NB4 (cell line): ENCODE data around the gene FAM53B.
"Not testable (repeated sequence)": the region's sequence is repeated elsewhere in the genome, so short reads cannot be mapped to it uniquely, and the experiment has no call there.

Experiments
- DNase-seq: peaks from one replicate; pipeline ENCODE4 v3.0.0; 2010; ENCODE audit warnings: low read depth
- H3K4me3 ChIP-seq: one replicate; pipeline ENCODE4 v1.5.1; 2011; ENCODE audit warnings: mild to moderate bottlenecking, low read depth, low read length, moderate library complexity
- MYC ChIP-seq: IDR thresholded peaks from 2 replicates; pipeline ENCODE4 v1.6.1; 2011; ENCODE audit warnings: low read depth, low read length
- POLR2A ChIP-seq: IDR thresholded peaks from 2 replicates; pipeline ENCODE4 v1.6.1; 2011; ENCODE audit warnings: mild to moderate bottlenecking; ENCODE audit not compliant: insufficient read length; ENCODE audit errors: extremely low read depth
- TF ChIP-seq, protein P1 (sequence below): IDR thresholded peaks from 2 replicates; pipeline ENCODE4 v1.6.1; 2011; ENCODE audit warnings: low read depth, low read length
- TF ChIP-seq, protein P2 (sequence below): IDR thresholded peaks from one replicate; pipeline ENCODE4 v1.5.1; 2012; ENCODE audit warnings: low read depth, low read length

The FAM53B gene

DNA sequence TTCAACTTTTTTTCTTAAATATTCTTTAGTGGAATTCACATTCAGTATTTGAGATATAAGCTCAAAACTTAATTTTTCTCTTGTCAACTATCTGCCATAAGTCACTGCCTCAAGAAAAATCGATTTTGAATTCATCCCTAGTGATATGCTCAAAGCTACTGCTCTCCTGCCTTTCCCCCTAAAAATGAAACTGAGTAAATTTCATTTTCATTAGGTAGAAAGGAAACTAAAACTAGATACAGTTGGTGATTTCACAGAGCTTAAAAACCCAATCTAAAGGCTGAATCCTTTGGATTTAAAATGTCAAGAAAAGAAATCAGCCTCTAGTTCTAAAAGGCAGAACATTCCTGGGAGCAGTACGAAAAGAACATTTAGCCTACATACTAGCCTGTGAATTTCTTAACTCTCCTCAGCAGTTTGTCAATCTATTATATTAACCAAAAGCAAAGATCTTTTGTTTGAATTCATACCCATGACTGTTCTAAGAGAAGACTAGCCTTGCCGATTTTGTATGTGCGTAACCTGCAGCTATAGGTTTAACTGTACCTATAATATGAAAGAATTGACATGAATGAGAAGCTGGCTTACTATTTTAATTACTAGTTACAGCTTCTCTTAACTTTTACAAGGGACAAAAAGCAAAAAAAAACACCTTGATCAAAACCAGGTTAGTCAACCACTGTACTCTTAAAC lies 4.9 kb upstream of the FAM53B start:
- TF ChIP-seq, protein P1, sequence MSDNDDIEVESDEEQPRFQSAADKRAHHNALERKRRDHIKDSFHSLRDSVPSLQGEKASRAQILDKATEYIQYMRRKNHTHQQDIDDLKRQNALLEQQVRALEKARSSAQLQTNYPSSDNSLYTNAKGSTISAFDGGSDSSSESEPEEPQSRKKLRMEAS, result no peak
- TF ChIP-seq POLR2A (no peak), MYC (no peak)
- TF ChIP-seq, protein P2, sequence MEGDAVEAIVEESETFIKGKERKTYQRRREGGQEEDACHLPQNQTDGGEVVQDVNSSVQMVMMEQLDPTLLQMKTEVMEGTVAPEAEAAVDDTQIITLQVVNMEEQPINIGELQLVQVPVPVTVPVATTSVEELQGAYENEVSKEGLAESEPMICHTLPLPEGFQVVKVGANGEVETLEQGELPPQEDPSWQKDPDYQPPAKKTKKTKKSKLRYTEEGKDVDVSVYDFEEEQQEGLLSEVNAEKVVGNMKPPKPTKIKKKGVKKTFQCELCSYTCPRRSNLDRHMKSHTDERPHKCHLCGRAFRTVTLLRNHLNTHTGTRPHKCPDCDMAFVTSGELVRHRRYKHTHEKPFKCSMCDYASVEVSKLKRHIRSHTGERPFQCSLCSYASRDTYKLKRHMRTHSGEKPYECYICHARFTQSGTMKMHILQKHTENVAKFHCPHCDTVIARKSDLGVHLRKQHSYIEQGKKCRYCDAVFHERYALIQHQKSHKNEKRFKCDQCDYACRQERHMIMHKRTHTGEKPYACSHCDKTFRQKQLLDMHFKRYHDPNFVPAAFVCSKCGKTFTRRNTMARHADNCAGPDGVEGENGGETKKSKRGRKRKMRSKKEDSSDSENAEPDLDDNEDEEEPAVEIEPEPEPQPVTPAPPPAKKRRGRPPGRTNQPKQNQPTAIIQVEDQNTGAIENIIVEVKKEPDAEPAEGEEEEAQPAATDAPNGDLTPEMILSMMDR, result no peak
- no peak overlapping the region for H3K4me3 ChIP-seq
- no peak for DNase-seq

DNA sequence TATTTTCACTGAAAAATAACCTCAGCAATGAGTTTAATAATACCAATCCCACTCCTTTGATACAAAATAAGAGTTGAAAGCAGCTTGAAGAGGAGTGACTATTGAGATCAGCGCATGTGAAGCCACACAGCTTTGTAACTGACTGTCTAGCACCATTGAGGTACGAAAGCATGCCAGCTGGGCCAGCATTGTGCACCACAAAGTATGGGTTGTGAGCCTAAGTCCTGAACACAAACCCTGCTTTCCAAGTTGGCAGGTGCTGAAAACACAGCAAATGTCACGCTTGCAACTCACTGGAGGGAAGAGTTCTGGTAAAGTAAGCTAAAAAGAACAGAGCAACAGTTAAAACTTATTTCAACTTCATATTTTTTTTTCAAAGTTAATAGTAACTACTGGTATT lies 4.0 kb upstream of the FAM53B start:
- DNase-seq, result no peak
- TF ChIP-seq MYC (no peak), POLR2A (no peak)
- TF ChIP-seq, protein P1, result no peak
- TF ChIP-seq, protein P2, result no peak
- no peak overlapping the region for H3K4me3 ChIP-seq

DNA sequence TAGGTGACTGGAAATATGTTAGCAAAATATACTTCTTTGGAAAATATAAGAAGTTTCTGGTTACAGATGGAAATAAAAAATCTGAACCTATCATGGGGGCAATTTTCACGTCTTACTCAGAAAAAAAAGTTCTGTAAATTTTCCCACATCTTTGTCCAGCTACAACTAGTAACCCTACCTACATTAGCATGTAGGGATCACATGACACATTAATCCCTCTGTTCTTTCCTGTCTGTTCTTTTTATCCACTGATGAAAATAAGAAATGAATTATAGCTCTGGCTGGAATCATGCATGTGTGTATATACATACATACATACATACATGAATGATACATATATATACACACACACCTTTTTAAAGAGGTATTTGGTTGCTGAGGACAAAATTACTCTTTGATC lies 3.6 kb upstream of the FAM53B start:
- TF ChIP-seq, protein P1, result no peak
- no peak for TF ChIP-seq MYC
- TF ChIP-seq, protein P2, result no peak
- no peak for TF ChIP-seq POLR2A
- no peak for DNase-seq
- no peak overlapping the region for H3K4me3 ChIP-seq

DNA sequence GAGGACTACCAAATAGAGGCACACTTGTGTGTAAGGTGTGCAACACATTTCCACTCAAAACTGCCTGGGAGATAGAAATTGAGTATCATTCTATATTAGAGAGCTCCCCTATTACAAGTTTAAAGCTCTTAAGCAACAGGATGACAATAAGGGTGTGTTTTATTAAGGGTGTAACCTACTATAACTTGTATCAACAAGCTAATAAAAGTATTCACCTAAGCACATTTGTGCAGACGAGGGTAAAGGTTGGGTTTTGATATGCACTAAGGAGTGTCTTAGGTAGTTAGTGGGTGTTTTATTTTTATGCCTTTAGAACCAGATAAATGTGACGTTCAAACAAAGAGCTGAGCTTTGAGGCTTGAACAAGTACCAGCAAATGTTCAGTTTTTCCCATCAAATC lies 2.8 kb upstream of the FAM53B start:
- DNase-seq, result no peak
- no peak overlapping the region for H3K4me3 ChIP-seq
- TF ChIP-seq, protein P2, result no peak
- TF ChIP-seq POLR2A, result no peak
- TF ChIP-seq MYC, result no peak
- TF ChIP-seq, protein P1, result no peak

DNA sequence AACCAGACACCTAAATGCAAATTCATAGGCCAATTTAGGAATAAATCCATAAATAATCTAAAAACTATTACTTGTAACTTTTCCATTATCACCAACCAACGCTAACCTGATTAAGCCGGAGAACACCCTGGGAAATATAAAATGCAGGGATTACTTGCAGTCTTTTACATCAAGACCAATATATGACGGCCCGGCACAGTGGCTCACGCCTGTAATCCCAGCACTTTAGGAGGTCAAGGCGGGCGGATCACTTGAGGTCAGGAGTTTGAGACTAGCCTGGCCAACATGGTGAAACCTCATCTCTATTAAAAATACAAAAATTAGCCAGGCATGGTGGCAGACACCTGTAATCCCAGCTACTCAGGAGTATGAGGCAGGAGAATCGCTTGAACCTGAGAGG lies 2.3 kb upstream of the FAM53B start:
- not testable (repeated sequence) for DNase-seq

DNA sequence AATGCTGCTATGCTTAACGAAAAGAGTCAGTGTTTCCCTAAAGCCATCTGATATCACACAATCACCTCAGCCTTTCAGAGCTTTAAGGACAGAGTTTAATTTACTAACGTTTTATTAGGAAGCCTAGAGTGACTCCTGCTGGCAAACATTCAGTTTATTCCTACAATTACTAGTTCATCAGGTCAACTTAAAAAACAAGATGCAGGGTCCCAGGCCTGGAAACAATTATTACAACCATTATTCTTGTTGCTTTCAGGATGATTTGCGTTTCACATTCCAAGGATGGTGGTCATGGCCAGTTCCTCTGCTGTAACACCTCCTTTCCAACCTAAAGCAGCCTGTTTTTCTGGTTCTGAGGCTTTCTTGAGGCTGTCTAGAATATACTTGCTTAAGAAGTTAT lies 1.5 kb upstream of the FAM53B start:
- TF ChIP-seq, protein P1, result no peak
- TF ChIP-seq, protein P2, result peak; percentile 15
- DNase-seq, result peak; percentile 75
- H3K4me3 ChIP-seq, result no peak overlapping the region

More for the DNA sequence above, 2.3 kb upstream of the FAM53B start:
- not testable (repeated sequence) for H3K4me3 ChIP-seq
